SU-DHL-6 (cell line): ENCODE measurements around the gene CCL4.

ENCODE experiments used
- CTCF ChIP-seq: fragments of 200-600 bp; sonication (generic); IDR thresholded peaks from one replicate; pipeline ENCODE4 v1.5.1; 2017; ENCODE audit warnings: antibody characterized with exemption, mild to moderate bottlenecking, low read length, moderate library complexity; ENCODE audit not compliant: insufficient read depth, poor library complexity, severe bottlenecking
- EZH2phosphoT487 ChIP-seq: fragments of 200-600 bp; sonication (generic), shearing (Covaris generic); conservative IDR thresholded peaks from 2 replicates; pipeline ENCODE4 v1.6.1; 2018; ENCODE audit warnings: mild to moderate bottlenecking, antibody characterized with exemption, low read length, moderate library complexity, mixed read lengths

DNA sequence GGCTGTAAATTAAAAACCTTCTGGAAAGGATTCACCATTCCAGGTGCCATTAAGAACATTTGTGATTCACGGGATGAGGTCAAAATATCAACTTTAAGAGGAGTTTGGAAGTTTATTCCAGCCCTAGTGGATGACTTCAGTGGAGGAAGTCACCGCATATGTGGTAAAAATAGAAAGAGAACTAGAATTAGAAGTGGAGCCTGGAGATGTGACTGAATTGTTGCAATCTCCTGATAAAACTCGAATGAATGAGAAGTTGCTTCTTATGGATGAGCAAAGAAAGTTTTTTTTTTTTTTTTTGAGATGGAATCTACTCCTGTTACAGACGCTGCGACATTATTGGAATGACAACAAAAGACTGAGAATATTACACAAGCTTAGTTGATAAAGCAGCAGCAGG is 26.7 kb downstream of the CCL4 start:
- TF ChIP-seq CTCF, result no peak
- no peak for TF ChIP-seq EZH2phosphoT487
